C1 segment of cervical spinal cord (tissue), 14 donors: ENCODE measurements around the gene WNT4.
A peak's percentile ranks its signal among the peaks of the same experiment; 100 is the strongest.

ENCODE experiments used
- DNase-seq, 14 donors: peaks; one replicate each; lab custom pipeline; 2025; lab: John Stamatoyannopoulos, UW

The WNT4 gene

DNA sequence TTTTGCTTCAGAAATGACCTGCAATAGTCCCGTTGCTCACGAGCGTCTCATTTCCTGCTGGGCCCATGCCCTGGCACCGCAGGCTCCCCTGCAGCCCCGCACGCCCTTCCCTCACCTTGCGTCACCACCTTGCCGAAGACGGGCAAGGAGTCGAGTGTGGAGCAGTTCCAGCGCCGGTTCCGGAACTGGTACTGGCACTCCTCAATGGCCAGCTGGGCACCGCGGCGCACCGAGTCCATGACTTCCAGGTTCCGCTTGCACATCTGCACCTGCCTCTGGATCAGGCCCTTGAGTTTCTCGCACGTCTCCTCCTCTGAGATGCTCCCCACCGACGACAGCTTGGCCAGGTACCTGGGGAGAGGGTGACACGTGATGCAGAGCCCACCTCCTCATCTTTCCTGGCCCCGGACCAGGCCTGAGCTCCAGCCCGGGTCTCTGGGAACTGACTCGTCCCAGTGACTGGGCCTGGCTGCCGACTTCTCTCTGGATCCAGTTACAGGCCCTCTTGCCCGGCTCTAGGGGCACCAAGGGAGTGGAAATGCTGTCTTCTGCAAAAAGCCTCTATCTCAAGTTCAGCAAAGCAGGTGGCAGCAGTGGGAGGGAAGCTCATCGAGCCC is 13.3 kb downstream of the WNT4 start:
- DNase-seq = no peak

DNA sequence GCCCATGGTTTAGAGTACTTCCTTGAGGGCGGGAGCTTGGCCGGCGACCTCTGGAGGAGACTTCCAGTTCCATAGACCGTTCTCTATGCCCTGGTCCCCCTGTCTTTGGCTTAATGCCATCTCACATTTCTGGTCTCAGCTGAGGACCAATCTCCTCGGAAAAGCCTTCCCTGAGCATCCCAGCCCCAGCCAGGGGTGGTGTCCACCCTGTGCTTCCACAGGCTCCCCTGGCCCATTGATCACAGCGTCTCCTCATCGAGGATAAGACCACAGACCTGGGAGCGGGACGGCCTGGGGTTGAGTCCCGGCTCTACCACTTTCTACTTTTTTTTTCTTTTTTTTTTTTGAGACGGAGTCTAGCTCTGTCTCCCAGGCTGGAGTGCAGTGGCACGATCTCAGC is 14.5 kb downstream of the WNT4 start:
- DNase-seq = no peak

DNA sequence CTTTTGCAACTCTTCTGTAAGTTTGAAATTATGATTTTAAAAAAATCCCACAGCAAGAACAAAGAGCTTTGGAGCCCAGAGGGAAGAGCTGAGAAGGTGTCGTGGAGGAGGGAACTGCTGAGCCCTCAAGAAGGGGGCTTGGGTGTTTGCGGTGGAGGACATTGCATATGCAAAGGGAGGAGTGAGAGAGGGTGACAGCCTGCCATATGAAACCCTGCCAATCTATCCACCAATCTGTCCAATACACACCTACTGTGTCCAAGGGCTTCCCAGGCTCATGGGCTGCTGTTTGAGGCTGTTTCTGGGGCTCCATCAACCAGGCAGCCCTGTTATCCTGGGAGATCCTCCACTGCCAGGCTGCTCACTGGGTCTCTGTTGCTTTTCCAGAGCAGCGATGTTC is 15.2 kb downstream of the WNT4 start:
- DNase-seq = no peak

DNA sequence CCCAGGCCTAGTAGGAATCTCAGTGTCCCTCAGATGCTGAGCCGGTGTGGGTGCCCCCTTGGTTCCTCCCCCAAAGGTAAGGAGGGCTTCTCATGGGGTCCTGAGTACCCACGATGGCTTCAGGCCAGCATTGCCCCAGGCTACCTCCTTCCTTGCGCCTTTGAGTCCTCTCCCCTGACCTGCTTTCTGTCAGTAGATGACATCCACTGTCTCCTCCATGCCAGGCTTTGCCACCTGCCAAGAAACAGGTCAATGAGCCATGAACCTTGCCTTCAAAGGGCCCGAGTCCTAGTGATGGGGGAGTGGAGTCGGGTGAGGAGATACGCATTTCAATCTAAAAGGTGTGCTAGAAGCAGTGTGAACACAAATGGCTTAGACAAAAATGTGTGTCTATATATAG is 15.6 kb downstream of the WNT4 start:
- DNase-seq = no peak

DNA sequence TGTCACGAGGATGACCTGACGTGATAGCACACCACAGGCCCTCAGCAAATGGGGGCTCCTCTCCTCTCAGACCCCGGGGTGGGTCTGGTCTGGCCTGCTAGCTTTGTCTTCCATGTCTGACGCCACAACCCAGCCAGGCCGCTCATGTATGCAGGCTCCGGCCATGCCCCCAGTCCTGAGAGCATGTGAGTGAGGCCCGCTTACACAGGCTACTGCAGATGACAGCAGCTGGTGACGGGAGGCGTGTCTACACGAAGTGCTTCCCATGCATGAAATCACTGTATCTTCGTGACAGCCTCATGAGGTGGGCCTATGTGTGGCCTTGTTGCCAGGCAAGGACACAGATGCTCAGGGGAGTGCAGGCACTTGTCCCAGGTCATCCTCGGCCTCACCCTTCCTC is 16.4 kb downstream of the WNT4 start:
- no peak for DNase-seq

DNA sequence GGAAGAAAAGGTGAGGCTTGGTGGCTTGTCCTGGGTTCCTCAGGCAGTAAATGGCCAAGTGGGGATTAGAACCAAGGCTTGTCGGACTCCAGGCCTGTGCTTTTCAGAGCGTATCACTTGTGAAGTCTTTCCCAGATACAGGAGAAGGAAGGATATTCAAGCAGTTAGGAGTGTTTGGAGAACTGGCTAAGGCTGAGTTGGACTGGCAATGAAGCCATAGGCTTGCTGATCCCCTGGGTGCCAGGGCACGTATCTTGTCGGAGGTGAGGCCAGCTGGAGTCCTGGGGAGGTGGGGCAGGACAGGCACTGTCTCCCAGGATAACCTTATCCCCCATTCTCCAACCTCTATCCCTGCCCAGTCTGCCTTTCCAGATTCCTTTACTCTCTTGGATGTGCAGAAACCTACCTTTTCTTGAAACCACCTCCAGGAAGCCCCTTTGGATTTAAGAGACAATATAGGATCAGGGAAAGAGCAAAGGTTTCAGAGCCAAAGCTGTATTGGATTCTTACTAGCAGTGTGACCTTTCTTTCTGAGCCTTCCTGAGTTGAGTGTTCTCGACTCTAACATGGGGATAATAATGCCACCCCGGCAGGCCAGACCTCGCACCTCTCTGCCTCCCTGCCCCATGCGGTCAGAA is 18.2 kb downstream of the WNT4 start:
- DNase-seq = no peak

DNA sequence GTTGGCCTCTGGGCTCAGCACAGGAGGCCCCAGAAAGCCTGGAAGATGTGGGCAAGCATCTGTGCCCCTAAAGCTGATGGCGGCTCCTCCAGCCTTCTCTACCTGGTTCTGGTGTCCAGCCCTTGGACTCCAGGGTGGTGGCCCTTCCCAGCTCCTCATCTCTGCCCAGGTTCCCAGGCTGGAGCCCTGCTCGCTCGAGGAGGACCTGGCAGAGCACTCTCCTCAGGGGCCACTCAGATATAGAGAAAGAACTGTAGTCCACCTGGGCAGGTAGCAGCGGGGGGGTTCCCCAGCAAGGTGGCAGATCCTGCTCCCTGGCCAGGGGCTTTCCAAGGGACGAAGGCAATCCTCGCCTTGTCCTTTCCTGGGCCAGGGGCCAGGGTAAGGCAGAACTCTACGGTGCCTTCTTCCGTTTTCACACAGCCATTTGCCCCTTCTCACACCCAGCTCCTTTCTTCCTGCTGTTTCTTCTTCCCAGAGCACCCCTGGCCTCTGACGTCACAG is 18.9 kb downstream of the WNT4 start:
- DNase-seq = no peak

DNA sequence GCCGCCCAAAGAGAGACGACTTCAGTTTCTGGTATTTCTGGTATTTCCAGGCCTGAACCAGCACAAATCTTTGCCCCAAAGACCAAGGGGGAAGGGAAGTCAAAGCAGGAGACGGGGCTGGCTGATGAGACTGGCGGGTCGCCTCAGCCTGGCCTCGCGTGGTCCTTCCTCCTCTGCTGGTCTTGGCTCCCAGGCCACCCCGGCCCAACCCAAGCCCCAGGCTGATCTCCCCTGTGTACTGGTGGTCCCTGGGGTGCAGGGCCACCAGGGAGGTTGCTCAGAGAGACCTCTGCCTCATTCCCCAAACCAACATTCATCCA is 19.9 kb downstream of the WNT4 start:
- no peak for DNase-seq

DNA sequence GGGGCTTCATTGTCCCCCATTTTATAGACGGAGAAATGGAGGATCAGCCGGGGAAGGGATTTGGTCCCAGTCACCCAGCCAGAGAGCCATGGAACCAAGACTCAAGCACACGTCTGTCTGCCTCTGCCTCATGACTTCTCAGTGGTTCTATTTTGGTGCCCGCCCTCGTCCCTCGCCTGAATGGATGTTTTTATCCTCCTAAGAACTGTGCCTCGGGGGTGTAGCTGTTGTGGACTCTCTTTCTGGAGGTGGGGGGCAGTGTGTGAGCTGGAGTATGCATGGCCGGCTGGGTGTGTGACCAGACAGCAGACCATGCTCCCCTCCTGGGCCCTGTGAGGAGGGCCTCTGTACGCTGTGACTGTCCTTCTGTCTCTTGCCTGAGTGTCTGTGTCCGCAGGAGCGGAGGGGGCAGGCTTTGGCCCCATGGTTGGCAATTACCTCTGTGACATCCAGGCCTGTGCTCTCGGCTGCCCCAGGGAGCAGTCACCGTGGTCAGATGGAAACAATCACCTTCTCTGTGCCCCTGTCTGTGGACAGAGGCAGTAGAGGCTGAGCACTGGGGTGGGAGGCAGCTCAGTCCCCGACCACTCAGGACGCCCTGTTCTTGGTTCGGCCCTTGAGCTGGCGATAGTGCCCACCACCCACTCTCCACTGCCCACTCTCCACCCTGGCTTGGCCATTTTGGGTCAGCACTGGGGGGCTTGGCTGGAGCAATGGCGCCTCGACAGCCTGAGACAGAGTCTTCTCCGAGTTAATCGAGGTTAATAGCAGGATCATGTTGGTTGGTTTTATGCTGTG is 20.4 kb downstream of the WNT4 start:
- peak in 2 of 14 donors; percentile 11 to 45 for DNase-seq

DNA sequence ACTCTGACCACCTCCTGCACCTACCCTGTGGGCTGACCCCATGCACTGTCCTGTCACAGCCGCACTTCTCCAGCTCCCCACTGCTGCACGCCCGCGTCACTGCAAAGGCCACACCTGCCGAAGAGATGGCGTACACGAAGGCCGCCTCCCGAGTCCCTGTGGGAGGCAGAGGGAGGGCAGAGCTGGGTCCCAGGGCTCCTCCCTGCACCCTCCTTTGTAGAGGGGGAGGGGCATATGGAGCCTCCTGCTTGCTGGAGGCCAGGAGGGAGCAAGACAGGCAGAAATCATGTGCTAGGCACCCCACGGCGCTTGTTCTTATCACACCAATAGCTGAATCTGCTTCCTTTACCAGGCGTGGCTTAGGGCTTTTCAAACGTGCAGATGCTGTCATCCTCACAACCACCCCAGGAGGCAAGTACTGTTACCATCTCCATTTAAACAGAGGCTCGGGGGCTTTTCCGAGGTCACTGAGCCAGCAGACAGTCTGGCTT is 21.4 kb downstream of the WNT4 start:
- DNase-seq = no peak

DNA sequence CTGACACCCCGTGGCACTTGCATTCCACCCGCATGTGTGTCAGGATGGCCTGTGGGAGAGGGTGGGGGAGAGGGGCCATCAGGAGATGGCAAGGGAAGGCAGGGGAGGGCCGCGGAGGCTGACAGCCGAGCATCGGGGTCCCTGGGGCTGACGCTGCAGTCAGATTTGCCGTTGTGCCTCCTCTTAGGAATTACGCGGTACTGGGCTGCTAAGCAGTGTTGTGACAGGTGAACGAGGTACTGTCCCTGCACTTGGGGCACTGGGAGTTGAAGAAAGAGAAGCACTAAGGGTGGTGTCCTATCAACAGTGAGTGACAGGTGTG is 22.5 kb downstream of the WNT4 start:
- DNase-seq = no peak

DNA sequence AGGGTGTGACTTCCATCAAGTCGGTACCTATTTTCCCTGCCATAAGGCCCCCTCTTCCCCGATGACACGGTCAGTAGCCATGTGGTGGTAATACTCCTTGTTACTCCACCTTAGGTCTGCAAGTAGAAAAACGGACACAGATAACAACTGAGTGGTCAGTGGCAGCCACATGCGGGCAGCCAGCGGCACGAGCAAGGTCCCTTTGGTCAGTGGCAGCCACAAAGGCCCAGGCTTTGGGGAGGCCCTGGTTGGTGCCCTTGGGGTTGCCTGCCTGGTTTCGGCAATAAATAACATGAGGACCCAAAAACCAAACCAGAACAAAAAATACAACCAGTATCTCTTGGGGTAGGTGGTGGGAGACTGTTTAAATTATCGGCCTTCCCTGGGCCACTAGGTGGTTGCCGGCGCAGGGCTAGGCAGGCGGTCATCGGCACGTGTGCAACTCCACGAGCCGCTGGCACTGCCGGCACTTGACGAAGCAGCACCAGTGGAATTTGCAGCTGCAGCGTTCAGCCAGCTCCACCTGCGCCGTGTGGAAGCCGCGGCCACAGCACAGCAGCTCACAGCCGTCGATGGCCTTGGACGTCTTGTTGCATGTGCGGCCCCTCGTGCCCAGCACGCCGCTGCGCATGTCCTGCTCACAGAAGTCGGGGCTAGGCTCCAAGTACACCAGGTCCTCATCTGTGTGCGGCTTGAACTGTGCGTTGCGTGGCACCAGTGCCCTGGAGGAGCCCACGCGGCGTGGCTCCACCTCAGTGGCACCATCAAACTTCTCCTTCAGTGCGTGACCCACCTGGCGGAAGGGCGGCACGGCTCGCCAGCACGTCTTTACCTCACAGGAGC is 23.1 kb downstream of the WNT4 start:
- no peak for DNase-seq

DNA sequence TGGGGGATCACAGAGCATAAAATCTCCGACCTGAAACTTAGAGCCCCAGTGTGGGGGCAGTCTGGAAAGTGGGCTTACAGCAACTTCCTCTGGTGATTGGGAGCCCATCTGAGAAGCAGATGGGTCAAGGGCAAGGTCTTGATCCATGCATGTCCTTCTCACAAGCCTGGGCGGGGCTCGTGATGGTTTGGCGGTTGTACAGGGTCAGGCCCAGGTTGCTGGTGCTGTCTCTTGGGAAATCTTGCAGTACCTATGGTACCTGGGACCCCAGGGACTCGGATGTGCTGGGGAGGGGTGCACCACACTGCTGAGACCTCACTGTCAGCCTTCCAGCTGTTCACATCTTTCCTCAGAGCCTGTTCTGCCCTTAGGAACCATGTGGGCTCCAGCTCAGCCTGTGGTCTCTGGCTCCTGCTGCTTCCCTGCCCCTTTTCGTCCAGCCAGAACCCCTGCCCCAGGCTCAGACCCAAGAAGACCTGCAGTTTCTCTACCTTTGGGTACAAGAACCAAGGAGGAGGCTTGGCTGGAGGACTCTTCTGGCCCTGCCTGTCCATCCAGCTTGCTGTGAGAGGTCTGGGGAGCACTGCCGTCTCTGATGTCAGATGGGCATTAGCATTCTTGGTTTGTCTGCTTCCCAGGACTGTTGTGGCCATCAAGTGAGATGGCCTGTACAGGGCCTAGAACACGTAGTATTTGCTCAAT is 24.5 kb downstream of the WNT4 start:
- DNase-seq = no peak

DNA sequence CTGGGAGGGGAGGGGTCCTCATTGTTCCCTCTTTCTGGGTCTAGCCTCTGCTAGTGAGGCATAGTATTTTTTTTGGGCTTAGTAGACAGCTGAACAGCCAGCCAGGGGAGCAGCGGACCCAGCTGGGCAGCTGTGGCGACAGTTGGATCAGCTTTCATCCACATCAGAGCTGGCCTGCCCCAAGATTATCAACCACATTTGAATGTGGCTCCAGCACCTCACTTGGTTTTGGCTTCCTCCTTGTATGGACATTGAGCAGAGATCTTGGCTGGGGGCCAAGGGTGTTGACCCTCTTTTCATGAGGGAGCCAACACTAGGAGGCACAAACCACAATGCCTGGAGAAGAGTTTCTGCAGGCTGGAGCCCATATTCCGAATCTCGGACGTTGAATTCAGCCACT is 25.0 kb downstream of the WNT4 start:
- DNase-seq = no peak

DNA sequence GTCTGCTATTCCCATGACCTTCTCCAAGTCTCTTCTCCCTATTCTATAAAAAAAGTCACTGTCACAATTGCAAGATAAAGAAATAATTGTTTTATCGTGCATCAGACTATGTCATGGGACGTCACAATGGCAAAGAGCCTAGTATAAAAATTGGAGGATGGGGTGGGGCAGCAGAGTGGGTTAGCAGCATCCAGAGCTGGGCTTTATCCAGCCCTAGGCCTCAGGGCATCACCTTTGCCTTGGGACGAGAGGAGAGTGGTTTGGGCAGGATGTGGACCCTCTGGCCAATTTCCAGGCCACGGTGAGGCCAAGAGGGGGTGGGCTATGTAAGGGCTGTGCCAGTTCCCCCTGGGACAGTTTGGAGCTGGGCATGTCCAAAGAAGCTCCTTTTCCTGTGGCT is 25.7 kb downstream of the WNT4 start:
- peak in 2 of 14 donors; percentile 14 to 27 for DNase-seq

DNA sequence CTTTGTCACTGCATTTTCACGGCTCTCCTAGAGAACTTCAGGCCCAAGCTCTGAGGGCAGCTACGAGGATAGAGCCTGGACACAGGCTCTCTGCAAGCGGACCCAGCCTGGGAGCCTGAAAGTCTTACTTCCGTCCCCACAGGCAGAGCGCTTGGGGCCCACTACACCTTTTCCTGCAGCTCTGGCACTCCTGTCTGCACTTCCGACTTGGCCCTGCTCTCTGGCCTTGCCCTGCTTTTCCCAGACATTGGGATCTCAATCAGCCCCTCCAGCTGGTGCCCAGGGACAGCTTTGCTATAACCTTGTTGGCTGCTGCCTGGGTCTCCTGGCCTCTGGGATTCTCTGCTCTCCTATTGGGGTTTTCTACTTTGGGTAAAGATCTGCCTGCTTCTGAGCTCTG is 27.6 kb downstream of the WNT4 start:
- no peak for DNase-seq

DNA sequence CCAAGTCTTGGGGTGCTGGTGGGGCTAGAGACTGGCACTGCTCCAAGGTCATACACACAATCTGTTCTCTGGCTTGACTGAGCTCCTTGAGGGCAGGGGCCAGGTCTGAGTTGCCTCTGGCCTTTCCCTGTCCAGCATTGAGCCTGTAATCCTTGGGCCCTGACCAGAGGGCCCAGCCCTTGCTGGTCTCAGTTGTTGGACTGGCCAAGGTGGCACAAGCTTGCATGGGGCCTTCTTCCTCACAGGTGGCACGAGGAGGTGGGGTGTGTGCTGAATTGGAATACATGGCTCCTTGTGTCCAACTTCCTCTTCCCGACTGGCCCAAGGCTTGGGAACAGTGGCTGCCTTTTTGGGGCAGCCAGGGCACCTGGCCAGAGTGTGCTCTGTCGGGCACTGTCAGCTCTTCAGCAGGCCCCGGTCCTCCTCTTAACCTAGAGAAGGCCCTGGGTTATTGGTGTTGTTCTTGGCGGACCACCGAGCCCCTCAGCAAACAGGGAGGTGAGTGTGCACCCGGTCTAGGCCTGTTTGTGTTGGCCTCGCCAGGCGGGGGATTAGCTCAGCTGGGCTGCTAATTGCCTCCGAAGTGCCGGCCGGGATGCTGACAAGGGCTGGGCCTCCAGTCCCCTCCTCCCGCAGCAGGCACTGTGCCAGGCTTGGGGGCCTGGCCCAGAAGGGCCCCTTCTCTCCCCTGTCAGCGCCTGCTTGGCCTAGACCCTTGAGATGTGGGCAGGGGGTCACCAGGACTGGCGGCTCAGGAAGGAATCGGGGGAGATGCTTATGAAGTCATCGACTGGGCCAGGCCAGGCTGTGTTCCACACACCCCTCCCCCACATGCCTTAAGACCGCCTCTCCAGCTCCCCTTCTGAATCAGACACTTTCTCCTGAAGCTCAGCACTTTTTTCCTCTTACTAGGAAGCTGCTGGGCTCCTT is 28.5 kb downstream of the WNT4 start:
- DNase-seq = peak in 3 of 14 donors; percentile 36 to 61 (median 46)

DNA sequence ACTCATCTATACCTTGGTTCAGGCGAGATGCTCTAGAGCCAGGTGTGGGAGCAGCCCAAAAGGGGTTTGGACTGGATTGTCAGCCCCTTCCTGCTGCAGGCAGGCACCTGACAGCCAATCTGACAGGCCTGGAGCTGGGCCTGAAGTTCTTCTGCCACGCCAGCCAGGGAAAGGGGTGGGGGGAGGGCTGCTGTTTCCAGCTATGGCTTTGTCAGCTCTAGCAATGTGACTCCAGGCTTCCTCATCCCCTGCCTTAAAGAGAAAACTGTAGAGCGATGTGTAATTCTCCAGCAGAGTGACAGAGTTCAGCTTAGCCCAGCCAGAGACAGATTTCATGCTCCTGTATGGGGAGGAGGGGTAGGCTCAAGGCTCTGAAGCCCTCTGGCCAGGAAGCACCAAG is 30.3 kb downstream of the WNT4 start:
- DNase-seq = peak in 3 of 14 donors; percentile 9 to 54 (median 14)

DNA sequence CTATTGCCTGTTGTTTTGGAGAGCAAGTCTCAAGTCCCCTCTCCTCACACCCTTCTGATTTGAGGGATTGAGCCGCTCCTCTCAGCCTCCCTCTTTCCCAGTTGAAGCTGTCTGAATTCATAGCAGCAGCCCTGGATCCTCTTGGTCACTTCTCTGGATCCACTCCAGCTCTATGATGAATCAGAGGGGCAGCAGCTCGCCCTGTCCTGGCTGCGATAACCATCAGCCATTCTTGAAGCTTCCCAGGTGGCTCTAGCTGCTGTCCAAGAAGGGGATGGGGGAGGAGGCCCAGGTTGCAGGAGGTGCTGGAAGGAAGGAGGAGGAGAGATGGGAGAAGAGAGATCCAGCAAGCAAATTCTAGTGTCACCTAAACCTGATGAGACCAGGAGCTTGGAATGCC is 31.3 kb downstream of the WNT4 start:
- DNase-seq = no peak

DNA sequence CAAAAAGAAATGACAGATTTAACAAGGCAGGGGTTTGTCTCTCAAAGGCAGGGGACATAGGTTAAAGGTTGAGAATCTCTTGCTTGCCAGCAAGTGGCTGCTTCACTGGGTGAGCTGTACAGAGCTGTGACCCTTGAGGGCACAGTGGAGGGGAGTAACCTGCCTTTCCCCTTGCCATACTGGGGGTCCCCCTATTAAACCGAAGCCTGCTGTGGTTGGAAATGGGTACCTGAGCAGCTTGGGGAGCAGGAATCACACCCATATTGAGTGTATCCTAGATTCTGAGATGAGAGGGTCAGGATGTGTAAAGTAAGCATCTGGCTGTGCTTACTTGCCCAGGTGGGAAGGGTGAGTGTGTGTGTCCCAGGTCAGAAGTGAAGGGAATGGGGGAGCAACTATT is 31.8 kb downstream of the WNT4 start:
- no peak for DNase-seq
